ENCODE data around the gene CDC6.

The CDC6 gene

DNA sequence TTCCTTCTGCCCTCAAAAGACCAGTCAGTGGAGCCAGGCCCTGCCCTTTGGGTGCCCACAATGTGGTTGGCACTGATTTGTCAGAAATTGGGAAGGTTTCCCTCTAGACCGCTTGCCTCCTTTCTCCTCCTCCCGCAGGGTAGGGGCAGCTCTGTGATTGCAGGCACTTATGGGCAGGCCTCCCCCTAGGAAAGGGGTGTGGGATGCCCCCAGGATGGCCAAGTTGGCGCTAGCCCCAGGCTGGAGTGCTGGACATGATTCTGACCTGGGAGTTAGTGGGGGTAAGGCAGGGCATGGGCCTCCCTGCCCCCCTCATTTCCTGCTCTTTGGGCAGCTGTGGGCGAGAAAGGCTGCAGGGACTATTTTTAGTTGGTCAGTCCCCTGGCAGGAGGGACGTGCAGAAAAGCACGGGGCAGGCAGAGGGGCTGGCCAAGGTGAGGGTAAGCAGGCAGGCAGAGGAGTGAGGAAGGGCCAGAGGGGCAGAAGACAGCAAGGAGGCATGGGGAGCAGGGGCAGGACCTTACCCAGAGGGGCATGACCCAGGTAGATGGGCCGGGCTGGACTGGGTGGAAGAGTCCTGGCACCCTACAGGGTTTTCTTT is 24.6 kb downstream of the CDC6 start:
- DNase-seq = no peak

DNA sequence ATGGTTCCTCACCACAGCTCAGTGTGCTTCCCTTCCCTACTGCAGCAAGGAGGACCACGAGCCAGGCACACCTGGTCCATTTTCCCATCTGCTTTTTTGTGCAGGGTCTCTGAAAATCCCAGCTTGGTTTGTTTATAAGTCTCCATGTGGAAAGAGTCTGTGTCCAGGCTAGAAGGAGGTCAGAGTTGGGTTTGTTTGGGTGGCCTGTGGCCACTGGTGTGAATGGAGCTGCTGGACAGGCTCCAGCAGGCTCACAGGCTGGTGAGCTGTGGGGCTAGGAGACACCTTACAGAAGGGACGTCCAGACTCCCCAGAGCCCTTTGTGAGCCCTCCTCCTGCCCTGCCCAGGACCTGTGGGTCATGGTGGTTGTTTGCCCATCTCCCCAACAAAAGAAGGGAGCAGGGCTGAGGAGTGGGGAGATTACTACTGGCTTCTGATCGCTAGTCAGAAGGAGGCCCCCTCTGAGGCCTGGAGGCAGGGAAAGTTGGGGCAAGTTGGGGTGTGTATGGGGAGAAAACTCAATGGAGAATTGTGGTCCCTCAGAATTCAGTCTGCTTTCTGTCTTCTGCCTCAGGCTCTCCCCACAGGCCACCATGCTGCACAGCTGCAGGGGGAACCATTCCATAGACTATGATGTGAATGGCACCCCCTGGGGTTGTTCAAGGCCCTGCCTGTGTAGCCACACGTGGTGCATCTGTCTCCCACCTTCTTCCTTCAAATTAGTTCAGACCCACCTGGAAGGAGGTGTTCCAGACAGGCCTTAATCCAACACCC is 25.4 kb downstream of the CDC6 start:
- DNase-seq = no peak

DNA sequence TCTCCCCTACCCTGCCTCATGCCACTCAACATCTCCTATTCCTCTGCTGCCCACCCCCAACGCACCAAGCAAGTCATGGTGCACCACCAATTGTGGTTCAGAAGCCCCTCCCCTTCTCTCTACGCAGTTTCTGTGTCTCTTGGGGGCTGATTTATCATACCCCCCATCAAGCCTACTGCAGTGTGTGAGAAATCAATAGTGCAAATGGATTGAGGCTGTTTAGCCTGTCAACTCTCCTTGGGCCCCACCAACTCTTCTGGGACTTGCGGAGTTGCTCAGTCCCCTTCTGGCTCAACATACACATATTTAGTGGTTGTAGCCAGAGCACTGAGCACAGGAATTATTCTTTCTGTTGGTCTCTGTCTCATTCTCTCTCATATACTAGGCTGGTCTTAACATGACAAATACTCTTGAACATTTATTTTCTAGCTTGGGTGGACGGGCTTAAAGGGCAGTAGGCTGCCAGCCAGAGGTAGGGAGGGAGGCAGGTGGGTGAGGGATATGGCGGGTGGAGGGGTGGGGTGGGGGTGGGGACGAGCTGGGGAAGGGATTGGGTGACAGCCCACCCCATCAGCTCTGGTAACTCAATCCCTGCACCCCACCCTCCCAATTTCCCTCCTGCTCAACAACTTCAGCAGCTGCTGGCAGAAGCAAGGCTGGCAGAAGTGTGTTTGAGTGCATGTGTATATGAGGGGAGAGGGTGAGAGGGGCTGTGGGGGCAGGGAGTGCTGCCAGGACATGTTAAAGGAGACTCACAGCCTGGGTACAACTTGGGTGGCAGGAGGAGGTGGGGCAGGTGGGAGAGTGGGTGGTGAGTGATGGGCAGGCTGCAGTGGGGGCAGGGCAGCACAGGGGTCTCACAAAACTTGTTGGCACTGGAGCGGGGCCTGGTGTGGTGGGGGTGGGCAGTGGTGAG is 26.2 kb downstream of the CDC6 start:
- DNase-seq = no peak

DNA sequence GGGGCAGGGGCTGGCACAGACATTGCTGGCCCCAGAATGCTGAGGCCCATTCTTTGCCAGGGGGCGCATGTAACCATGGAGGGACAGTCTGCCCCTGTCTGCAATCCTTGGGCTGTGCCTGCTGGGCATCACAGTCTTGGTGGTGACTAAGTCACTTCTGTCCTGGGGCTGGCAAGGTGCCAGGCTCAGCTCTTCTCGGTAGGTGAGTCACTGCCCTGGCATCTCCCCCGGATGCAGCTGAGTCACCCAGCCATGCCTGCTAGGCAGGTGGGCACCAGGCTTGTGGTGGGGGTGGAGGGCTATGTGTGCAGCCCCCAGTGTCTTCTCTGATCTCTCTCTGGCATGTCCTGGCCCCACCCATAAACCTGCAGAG is 26.9 kb downstream of the CDC6 start:
- peak; percentile 87 to 89 for DNase-seq

DNA sequence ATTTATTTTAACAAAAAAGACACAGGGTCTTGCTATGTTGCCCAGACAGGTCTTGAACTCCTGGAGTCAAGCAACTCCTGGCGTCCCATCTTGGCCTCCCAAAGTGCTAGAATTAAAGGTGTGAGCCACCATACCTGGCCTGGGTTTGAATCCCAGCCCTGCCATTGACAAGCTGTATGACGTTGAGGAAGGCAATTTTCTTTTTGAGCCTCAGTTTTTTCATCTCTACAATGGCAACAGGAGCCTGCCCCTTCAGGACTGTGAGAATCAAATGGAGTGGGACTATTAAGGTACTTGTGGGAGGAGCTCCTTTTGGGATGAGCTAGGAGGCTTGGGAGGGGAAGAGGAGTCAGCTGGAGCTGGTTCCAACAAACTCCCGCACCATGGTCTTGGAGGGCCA is 27.5 kb downstream of the CDC6 start:
- DNase-seq = no peak

DNA sequence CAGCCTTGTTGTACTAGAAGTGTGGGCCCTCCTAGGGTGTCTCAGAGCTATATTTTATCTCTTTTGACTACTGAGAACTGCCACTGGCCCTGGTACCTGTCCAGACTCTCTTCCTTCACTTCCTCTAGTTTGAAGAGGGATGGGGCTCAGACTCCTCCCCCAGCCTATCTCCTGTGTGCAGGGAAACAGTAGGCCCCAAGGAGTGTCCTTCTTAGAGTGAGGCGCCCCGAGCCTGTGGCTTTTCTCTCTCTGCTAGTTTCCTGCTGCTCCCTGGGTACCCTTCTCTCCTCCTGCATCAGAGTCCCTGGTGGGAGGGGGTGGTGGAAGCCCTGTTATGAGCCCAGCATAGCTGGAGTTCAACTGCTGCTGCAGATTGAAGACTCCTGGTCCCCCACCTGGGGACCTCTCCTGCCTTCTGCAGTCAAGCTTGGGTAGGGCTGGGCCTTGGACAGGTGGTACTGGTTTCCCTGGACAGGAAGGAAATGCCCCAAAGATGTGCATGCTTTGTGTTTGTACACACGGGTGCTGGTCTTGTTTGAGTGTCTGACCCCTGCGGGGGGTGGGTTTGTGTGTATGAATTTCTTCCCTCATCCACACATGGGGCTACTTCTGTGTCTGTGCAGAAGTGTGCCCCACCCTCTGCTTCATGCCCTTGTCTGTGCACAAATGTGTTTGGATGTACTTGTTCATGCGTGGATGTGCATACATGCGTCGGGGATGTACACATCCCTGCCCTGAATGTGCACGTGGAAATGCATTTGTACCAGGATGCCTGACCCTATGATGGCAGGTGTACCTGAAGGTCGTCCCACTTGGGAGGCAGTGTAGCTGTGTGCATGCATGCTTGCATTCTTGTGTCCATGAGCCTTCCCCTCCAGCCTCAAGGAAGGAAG is 28.2 kb downstream of the CDC6 start:
- DNase-seq = no peak

DNA sequence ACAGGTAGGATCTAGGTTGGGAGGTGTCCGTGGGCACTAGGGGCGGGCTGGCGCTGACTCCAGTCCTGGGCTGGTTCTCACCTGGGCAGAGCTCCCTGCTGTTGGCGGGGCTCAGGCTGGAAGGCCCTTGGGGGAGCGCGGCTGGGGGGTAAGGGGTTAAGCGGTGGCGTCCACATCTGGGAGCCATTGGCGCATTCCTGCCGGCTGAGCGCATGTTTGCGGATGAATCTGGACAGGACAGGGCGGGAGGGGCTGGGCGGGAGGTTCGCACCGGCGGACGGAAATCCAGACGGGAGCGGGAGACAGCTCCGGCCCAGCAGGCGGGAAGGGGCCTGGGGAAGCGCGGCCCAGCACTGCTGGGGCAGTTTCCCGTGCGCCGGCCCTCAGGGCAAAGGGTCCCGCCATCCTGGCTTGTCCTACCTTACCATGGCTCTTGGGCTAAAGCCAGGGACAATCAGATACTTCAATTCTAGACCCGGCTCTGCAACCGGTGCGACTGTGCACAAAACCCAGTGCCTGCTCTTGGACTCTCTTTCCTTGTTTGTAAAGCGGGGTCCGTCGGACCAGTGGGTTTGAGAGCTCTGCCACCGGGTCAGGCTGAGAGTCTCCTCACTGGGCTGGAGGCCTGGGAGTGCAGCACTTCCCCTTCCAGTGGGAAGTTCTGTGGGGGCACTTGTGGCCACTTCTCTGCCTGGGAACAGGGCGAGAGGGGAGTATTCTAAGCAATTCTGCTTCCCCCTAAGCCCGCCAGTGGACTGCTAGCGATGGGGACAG is 29.1 kb downstream of the CDC6 start:
- no peak for DNase-seq

DNA sequence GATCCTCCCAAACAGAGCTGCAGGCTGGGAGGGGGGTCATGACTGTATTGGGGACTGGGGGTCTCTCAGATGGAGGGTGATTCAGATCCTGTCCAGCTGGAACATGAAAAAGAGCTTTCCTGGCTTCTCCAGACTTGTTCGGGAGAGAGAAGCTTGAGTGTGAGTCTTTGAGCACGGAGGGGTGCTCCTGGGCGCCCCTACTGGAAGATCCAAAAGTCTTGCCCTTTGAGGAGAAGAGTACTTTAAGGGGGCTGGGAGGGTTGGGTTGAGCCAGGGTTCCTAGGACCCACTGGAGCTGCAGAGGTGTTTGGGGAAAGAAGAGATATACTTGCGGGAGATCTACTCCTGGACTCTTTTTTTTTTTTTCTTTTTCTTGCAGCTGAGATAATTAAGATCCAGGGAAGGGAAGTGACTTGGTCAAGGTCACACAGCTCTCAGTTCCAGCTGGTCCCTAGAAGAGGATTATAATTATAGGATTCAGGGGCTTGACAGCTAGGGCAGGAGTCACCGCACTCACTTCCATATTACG is 29.7 kb downstream of the CDC6 start:
- DNase-seq = peak; percentile 54 to 65

DNA sequence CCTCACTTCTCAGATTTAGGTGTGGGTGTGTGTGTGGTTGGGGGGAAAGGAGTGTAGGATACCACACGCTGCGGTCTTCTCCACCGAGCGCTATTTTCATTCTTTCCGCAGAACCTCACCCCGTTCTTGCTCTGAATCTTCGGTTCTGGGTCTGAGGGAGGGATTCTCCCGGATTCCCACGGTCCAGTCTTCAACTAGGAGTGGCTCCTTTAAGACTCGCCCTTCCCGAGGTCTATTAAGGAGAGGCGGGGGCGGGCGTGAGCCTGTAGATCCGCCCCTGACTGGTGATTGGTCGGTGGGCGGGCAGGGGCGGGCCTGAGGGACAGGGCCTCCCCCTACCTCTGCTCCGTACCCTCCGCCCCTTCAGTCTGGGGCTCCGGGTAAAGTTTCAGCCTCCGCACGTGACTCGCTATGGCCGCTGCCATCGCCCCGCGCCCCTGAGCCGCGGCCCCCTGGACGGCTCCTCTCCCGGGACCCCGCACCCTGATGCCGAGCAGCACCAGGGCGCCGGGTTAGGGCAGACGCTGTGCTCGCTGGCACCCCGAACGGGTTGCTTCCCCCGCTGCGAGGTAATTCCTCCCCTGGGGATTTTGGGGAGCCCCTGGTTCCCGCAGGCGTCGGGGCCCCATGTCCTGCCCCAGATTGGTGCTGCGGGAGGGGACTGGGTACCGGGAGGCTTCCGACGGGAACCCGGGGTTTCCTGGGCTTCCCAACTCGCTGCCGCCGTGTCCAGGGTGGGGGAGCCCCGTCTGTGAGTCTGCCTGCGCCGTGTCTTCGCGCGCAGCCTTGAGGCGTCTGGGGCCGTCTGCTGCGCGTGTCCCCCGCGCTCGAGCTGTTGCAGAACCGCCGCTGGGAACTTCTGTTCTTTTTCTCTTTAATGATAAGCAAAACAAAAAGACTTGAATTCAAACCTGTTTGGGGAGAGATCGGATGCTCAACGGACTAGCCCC is 30.5 kb downstream of the CDC6 start:
- DNase-seq = peak; percentile 96 to 97

DNA sequence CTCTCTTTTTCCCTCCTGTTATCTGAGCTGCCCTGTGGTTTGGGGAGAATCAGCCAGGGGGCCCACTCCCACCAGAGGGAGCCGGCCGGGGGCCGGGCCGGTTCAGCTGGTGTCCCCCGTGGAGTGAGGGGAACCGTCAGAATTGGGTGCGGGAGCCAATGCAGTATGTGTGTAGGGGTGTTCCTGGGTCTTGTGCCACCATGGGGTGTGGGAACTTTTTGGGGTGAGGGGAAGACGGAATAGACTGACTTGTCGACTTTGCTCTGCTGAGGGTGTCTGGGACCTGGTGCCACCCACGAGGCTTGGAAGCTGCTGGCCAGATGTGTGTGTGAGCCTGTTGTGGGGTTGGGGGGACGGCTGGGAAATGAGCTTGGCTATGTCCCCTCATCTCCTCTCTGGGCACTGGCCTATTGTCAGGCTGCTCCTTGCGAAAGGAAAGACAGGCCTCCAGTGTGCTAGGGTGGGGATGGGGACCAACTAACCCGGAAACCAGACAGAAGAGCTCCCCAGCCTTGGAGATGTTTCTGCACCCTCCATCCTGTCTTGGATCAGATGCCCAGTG is 31.2 kb downstream of the CDC6 start:
- peak in 1 of 2 experiments; percentile 16 for DNase-seq

DNA sequence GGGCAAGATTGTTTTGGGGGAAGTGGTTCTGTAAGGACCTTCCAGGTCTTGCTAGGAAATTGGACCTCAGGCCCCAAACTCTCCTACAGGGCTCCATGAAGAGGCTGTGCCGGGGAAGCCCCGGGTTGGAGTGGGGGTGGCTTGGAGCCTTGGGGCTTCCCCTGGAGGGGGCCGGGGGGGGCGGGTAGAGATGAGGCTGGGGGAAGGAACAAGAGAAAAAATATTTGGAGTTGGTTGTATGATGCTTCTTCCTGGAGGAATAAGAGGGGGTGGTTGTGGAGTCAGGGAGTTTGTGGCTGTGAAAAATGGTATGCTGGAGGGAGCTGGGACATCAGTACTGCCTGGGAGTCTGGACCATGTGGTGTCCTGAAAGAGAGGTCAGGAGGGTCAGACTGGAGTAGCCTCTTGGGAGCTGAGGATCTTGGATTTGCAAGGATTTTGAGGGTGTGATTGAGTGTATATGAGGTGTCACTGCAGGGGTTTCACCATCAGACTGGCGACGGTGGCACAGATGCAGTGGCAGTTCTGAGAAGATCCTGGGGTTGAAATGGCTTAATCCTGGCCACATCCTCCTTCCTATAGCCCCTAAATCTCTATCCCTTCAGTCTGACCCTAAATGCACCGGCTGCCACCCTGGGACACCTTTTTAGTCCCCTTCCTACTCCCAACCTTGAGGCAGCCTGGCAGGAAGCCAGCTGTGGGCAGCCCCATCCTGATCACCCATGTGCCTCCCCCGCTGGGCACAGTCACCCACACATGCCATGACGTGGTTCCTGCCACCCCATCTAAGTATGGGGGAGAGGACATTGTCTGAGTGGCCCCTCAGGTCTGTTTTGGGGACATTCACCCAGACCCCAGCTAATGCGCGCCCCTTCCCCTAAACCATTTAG is 32.2 kb downstream of the CDC6 start:
- DNase-seq = peak; percentile 57 to 69

DNA sequence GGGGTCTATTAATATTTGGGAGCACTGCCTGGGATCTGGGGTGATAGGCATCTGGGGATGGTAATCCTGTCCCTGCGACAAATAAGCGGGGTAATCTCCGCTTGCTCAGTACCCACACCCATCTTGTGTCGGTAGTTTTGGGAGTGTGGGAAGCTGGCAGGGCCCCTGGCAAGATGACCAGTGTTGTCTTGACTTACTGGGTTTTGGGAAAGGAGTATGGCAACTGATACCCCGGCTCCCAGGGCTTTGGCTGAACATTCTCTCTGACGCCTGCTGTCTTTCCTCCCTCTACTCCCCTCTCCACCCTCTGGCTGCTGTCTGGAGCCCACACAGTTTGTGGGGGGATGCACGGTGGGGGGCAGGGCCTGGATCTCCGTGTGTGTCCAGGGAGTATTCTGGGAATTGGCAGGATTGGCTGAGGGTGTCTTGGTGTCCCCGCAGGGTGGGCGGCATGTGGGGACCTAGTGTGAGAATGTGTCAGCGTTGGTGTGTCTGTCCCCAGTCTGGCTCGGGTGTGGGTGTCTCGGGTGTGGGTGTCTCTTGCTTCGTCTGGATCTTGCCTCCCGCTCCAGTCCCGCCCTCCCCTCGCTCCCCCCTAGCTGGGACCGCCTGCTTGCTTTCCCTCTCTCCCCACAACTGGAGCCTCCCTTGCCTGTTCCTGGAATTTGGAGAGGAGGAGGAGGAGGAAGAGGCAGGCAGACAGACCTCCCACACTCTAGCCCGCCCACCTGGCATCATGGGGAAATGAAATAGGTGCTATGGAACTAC is 33.3 kb downstream of the CDC6 start:
- DNase-seq = no peak

DNA sequence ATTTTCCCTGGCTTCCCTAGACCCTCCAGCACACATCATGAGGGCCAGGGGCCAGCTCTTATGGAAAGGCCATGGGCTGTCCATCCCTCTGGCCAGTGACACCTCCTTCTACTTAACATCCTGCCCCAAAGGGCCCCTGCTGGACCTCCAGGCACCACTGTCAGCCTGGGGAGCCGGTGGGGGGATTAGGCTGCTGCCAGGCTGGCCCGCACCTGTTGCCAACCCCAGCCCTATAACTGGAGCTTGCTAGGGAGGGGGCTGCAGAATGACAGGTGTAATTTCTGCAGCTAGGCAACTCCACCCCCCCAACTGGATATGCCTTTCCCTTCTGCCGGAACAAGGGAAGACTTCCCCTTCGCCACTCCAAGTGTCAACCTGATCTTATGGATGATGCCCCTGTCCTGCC is 33.8 kb downstream of the CDC6 start:
- DNase-seq = no peak

DNA sequence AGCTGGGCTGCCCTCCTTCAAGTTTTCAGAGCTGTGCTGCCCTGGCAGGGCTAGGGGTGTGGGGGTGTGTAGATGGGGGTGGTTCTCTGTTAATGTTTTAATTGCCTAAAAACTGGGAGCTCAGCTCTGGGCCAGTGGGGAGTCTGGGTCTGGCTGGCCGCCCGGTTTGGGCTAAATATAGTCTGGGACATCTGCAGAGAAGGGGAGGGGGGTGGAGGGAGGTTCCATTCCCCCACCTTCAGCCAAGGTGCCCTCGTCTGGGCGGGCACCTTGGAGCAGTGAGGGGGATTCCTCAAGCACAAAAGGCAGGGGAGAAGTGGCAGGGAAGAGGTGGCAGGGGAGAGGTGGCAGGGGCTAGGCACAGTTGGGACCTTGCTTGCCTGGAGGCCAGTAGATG is 34.3 kb downstream of the CDC6 start:
- DNase-seq = no peak

DNA sequence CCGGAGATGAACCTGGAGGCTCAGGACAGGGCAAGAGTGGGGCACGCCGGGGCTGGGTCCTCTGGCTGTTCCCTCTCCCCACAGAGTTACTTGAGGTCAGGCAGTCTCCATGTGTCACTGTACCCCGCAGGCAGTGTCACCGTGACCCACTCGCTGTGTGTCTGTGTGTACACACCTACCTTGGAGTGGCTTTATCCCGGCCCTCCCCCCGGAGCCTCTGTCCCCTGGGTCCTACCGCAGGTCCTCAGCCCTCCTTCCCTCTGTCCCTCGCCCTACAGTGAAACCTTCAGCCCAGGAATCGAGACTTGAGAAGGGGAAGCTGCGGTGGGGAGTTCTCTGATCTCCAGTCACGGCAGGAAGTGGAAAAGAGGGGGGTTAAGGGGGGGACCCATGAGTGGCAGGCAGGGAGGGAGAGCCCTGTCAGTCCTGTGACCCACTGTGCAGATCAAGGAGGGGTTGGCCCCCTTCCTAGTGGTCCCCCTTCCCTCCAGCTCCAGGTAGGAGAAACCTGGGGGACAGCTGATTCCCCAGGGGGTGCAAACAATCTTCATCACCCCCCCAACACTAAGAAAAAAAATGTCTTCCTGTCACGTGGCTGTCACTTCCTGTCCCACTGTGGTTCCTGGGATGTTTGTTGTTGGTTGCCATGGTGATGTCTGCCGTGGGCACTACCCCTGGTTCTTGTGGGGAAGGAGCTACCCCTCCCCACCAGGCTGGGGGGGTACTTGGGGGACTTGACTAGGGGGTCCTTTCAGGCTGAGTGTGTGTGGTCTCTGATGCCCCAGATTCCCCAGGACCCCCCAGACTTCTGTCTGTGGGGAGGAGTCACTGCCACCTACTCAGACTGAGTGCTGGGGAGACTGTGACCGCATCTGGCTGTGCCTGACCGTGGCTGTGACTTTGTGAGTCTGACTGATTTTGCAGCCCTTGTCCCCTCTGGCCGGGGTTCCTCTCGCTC is 35.0 kb downstream of the CDC6 start:
- peak; percentile 99 for DNase-seq

DNA sequence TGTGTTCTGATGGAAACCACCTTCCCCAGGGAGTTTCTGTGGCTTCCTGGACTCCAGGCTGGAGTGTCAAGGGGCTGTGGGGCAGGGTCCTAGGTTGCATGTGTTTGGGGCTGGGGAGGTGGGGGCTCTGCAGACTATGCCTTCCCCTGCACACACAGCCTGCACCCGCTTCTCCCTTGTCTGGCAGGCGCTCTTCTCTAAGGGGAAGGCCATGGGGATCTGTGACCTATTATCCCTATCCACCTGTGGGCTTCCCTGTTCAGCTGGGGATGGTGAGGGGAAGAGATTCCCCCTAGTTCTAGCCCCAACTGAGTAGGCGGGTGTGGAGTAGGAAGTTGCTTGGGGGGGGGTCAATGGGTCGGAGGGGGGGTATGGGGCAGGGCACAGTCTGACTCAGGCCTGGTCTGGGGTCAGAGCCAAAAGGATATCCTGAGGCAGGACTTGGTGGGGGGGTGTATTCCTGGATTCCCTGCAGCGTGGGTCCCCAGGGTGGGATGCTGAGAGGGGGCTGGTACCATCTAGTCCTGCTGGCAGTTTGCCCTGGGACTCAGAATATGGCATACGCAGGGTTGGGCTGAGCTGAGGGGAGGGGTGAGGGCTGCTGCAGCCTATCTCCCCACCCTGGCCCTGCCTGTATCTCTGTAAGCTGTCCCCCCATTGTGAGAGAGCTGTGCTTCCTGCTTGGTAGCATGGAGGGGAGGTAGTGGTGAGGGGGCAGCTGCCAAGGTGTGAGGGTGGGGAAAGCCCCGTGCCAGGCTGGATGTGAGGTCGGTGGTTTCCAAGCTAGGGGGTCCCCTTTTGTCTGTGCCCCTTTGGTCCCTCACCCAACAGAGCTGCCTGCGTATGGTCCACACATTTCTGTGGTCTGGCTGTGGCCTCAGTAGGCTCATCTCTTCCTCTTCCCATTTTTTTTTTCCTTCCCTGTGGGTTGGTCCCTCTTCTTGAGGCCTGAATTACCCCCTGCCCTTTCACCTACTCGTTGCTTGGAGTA is 36.0 kb downstream of the CDC6 start:
- no peak for DNase-seq

Measured in AML-193 (cell line).